SU-DHL-6 (cell line): ENCODE data around the gene CCL5.

Experiments used
- EZH2phosphoT487 ChIP-seq: fragments of 200-600 bp; sonication (generic), shearing (Covaris generic); conservative IDR thresholded peaks from 2 replicates; pipeline ENCODE4 v1.6.1; 2018; ENCODE audit warnings: mild to moderate bottlenecking, antibody characterized with exemption, low read length, moderate library complexity, mixed read lengths
- TF ChIP-seq, protein P1 (sequence below): fragments of 200-600 bp; sonication (generic); IDR thresholded peaks from one replicate; pipeline ENCODE4 v1.5.1; 2017; ENCODE audit warnings: antibody characterized with exemption, mild to moderate bottlenecking, low read length, moderate library complexity; ENCODE audit not compliant: insufficient read depth, poor library complexity, severe bottlenecking

DNA sequence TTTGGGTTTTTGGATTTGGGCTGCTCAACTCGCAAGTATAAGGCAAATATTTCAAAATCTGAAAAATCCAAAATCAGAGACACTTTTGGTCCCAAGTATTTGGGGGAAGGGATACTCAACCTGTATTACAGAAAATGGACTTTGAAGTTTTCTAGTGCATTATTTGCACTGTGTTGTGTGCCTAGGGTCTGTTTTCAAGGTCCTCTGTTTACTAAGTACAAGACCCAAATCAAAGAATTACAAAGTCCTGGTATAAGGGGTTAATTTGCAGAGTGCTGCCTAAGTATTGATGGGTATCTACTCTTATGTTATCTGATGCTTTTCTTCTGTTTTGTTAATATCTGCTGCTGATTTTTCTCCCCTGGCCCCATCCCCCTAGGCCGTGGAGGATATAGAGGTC, 36.5 kb downstream of the CCL5 start:
- TF ChIP-seq, protein P1, sequence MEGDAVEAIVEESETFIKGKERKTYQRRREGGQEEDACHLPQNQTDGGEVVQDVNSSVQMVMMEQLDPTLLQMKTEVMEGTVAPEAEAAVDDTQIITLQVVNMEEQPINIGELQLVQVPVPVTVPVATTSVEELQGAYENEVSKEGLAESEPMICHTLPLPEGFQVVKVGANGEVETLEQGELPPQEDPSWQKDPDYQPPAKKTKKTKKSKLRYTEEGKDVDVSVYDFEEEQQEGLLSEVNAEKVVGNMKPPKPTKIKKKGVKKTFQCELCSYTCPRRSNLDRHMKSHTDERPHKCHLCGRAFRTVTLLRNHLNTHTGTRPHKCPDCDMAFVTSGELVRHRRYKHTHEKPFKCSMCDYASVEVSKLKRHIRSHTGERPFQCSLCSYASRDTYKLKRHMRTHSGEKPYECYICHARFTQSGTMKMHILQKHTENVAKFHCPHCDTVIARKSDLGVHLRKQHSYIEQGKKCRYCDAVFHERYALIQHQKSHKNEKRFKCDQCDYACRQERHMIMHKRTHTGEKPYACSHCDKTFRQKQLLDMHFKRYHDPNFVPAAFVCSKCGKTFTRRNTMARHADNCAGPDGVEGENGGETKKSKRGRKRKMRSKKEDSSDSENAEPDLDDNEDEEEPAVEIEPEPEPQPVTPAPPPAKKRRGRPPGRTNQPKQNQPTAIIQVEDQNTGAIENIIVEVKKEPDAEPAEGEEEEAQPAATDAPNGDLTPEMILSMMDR: no peak
- TF ChIP-seq EZH2phosphoT487: no peak
